T-helper 9 cell (primary cell): Measurements from ENCODE around the gene ELL2.
"Not testable (repeated sequence)": the region's sequence is repeated elsewhere in the genome, so short reads cannot be mapped to it uniquely, and the experiment has no call there.

Experiments
- DNase-seq: peaks from one replicate; pipeline ENCODE4 v3.0.0-alpha.2; 2020

ELL2 gene

DNA sequence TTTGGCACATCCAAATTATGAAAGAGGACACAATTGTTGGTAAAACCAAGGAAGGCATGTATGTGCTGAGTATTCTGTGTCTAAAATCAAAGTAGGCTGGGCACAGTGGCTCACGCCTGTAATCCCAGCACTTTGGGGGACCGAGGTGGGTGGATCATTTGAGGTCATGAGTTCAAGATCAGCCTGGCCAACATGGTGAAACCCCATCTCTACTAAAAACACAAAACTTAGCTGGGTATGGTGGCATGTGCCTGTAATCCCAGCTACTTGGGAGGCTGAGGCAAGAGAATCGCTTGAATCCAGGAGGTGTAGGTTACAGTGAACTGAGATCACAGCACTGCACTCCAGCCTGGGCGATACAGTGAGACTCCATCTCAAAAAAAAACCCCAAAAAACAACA is 124.7 kb downstream of the ELL2 start:
- not testable (repeated sequence) for DNase-seq

DNA sequence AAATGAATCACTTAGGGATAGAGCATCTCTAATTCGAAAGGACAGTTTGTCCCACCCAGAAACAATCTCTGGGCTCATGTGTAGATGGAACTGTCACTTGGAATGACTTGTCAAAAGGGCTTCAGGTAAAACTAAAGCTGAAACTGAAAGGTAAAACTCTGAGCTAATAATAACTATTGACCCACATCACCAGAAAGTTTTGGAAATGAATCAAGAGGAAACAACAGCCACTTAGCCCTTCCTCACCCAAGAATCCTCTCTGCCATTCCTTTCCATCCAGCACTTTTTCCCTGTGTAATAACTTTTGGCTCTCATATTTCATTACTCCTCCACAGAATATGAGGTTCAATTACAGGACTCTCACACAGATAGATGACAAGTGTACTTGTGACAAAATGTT is 125.1 kb downstream of the ELL2 start:
- no peak for DNase-seq

DNA sequence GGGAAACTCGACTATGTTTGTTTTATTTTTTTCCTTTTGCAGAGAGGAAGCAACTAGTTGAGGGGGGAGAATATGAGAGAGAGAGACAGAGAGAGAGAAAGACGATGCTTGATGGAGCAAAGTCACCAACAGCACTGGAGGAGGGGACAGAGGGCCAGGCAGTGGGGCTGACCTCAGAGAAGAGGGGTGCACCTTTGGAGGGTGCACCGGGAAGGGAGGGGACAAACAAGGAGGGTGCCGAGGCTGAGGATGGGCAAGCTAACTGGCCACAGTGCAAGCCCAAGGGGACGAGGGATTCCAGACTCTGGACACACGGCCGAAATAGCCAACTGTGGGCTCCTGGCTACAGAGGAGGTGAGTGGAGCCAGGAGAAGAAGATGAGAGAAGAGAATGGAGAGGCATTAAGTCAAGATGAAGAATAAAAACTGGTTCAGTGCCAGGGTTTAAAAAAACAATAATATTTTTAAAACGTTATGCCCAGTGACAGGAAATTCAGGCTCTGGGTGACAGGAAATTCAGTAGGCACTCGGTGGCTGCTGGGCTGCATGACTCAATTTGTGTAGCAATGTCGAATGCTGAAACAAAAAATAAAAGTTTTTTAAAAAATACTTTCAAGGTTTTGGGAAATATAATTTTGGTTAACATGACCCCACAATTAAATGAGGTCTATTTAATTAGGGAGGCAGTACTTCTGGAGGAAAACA is 125.8 kb downstream of the ELL2 start:
- peak; percentile 12 for DNase-seq
